Heart right ventricle (tissue), 16 donors: ENCODE measurements around the gene BFAR. TPM values are rescaled to one million over a fixed set of nuclear protein-coding genes. Genes with fewer than 3 reads are reported as not detected.
"Not testable (repeated sequence)": the region's sequence is repeated elsewhere in the genome, so short reads cannot be mapped to it uniquely, and the experiment has no call there.

Experiments used
- ATAC-seq, 8 donors: fragments of 200-7000 bp; cut with Tn5 transposase; one replicate each; pipeline ENCODE4 v1.9.1; 2020; ENCODE audit warnings: mild to moderate bottlenecking in 8 of 8, moderate library complexity in 8 of 8, moderate number of reproducible peaks in 1 of 8
- DNase-seq, 2 donors: peaks; one replicate each; pipeline ENCODE4 v3.0.0-alpha.2; 2020
- H3K27ac ChIP-seq, 10 donors: fragments of 200-600 bp; sonication (generic) in 2 of 10; one replicate each; pipeline versions ENCODE4 v1.5.0 to v1.8.0; 2020 to 2022; ENCODE audit warnings: mild to moderate bottlenecking in 3 of 10
- H3K27me3 ChIP-seq, 7 donors: fragments of 200-600 bp; one replicate each; pipeline ENCODE4 v1.8.0; 2021 to 2022; ENCODE audit warnings: mild to moderate bottlenecking in 2 of 7
- H3K36me3 ChIP-seq, 9 donors: fragments of 200-600 bp; sonication (generic) in 1 of 9; one replicate each; pipeline versions ENCODE4 v1.5.0 to v1.8.0; 2020 to 2022; ENCODE audit warnings: mild to moderate bottlenecking in 2 of 9
- H3K4me1 ChIP-seq, 9 donors: fragments of 200-600 bp; sonication (generic) in 1 of 9; one replicate each; pipeline versions ENCODE4 v1.5.0 to v1.8.0; 2020 to 2022; ENCODE audit warnings: mild to moderate bottlenecking in 4 of 9
- H3K4me3 ChIP-seq, 10 donors: fragments of 200-600 bp; sonication (generic) in 2 of 10; one replicate each; pipeline versions ENCODE4 v1.5.0 to v1.8.0; 2020 to 2022; ENCODE audit warnings: mild to moderate bottlenecking in 7 of 10, moderate library complexity in 2 of 10
- H3K9me3 ChIP-seq, 11 donors: fragments of 200-600 bp in 10 of 11; sonication (generic) in 2 of 11; one replicate each; pipeline versions ENCODE4 v1.5.0 to v1.8.0; 2013 to 2022; ENCODE audit warnings: mild to moderate bottlenecking in 2 of 11, control low read depth in 1 of 11, moderate library complexity in 1 of 11
- CTCF ChIP-seq, 9 donors: fragments of 200-600 bp; sonication (generic) in 2 of 9; IDR thresholded peaks; one replicate each; pipeline versions ENCODE4 v1.5.0 to v1.8.0; 2021 to 2022; ENCODE audit warnings: antibody characterized with exemption in 9 of 9, mild to moderate bottlenecking in 5 of 9, moderate library complexity in 1 of 9
- WGBS, 2 donors: extraction: QIAGEN DNeasy Blood & Tissue Kit; methylation state at CpG; one replicate each; pipeline ENCODE4 v1.1.7; 2013; ENCODE audit warnings: inconsistent platforms in 1 of 2; 5-methylcytosine and 5-hydroxymethylcytosine counted together
- intact Hi-C, 10 donors: fragments of 100-400 bp; cut with DNase I; formaldehyde crosslinking; loops; one replicate each; pipeline versions ENCODE4 v1.11.1 to v1.14.2; 2022
- polyA plus RNA-seq, 2 donors: library from polyadenylated mRNA; stranded (reverse); fragments of 200-250 nt; gene quantifications; one replicate each; pipeline ENCODE4 v1.2.3, GENCODE V29; 2013
- total RNA-seq, 10 donors: library from RNA; stranded (reverse); fragmentation: NEBNext Ultra II Directional in 3 of 10; extraction: Animal tissue kit (Norgen Biotek cat#: 25700) in 3 of 10; gene quantifications; one replicate each; pipeline versions ENCODE4 v1.2.1 to v1.2.4, GENCODE V29; 2021 to 2023
- donor health status: Arrhythmogenic right ventricular cardiomyopathy.
- donor health status: ischemic (EF 13 %, LVEDD 7.1; RV severe dilation, severe dysfunction).
- donor health status: healthy with polysubstance abuse.
- donor health status: DM: no; HTN: yes; CAD: no.
- donor health status: DM: no; HTN: no; CAD: no.
- donor health status: ischemic (EF 25% LVEDD 6.9; RV normal size, moderate dysfunction).
- donor health status: ischemic (EF 25% LVEDD 5.7; RV mildly dilated, moderate dysfunction).
- donor health status: healthy.
- donor health status: DM: yes; HTN: yes; CAD: no.
- donor health status: Ischemic cardiomyopathy.
- donor health status: ischemic (EF 35%, LVEDD 5.7; RV mildly dilated, moderate dysfunction).
- donor health status: nonischemic (EF 11% LVEDD 7.7; RV severe dilation, severe dysfunction).
- donor health status: DM: yes; HTN: yes; CAD: no.
- donor health status: PGD.
- donor health status: ischemic (EF 29% LVEDD 5.4; RV normal size, mild dysfunction).
- donor health status: nonischemic (EF 23%, LVEDD 6.1; RV moderate dilation, normal function).

BFAR gene
- total and polyA plus RNA-seq, 12 donors: 21.7 to 42.5 (median 34.9) TPM

GRCh38 chr16:14635395-14636165 is 2.8 kb downstream of the BFAR start:
- TF ChIP-seq CTCF (IDR thresholded peaks at IDR 0.05): no peak
- WGBS, 2 donors: 79 to 81% methylated on average over 12 of the region's 12 CpGs

GRCh38 chr16:14636179-14636950 is 3.6 kb downstream of the BFAR start:
- not testable (repeated sequence) for H3K27ac ChIP-seq, H3K27me3 ChIP-seq, DNase-seq, H3K4me3 ChIP-seq, H3K9me3 ChIP-seq, ATAC-seq
- WGBS, 2 donors: 46 to 55% methylated on average over 17 of the region's 17 CpGs
- intact Hi-C loops: loop anchor here in 1 of 10 donors (10.0 kb wide), 2 partner anchors 352 to 722 kb away; no protein-coding TSS in a partner anchor
- Histone ChIP-seq H3K4me1 (peaks cover 0 to 58% (median 39%) of the 10 kb centered on the region in 9 donors), H3K36me3 (peaks cover 0 to 37% (median 9%) of the 10 kb centered on the region in 9 donors)

More at GRCh38 chr16:14635395-14636165, 2.8 kb downstream of the BFAR start:
- H3K36me3 ChIP-seq: peaks cover 0 to 29% (median 9%) of the 10 kb centered on the region in 9 donors
- peaks cover 0 to 66% (median 39%) of the 10 kb centered on the region in 9 donors for H3K4me1 ChIP-seq
- intact Hi-C loops: loop anchor here in 1 of 10 donors (10.0 kb wide), 2 partner anchors 351 to 721 kb away; no protein-coding TSS in a partner anchor
- H3K27me3 ChIP-seq: no peaks in the 10 kb centered on the region
- DNase-seq (no peak), ATAC-seq (no peak)
- no peak overlapping the region for H3K27ac ChIP-seq
- no peak overlapping the region for H3K4me3 ChIP-seq
- H3K9me3 ChIP-seq: no peaks in the 10 kb centered on the region

- H3K4me3 ChIP-seq, H3K27me3 ChIP-seq, DNase-seq, H3K9me3 ChIP-seq, H3K27ac ChIP-seq, ATAC-seq: not testable (repeated sequence)
- intact Hi-C loops: loop anchor here in 1 of 10 donors (10.0 kb wide), 2 partner anchors 352 to 722 kb away; no protein-coding TSS in a partner anchor
- WGBS, 2 donors: 57 to 58% methylated on average over 1 of the region's 1 CpG
- Histone ChIP-seq H3K36me3 (peaks cover 0 to 40% (median 9%) of the 10 kb centered on the region in 9 donors), H3K4me1 (peaks cover 0 to 53% (median 37%) of the 10 kb centered on the region in 9 donors)
Measured at GRCh38 chr16:14636951-14637240, 4.1 kb downstream of the BFAR start.

GRCh38 chr16:14640538-14640937 is 7.8 kb downstream of the BFAR start:
- ATAC-seq: peak in 1 of 8 donors; percentile 25
- no peaks in the 10 kb centered on the region for H3K9me3 ChIP-seq
- peaks cover 0 to 32% (median 12%) of the 10 kb centered on the region in 9 donors for H3K4me1 ChIP-seq
- no peaks in the 10 kb centered on the region for H3K27me3 ChIP-seq
- peaks cover 0 to 64% (median 14%) of the 10 kb centered on the region in 9 donors for H3K36me3 ChIP-seq
- no peak overlapping the region for H3K4me3 ChIP-seq
- no peak for DNase-seq
- intact Hi-C loops: no loop called here
- TF ChIP-seq CTCF (IDR thresholded peaks at IDR 0.05): no peak
- WGBS, 2 donors: 91 to 92% methylated on average over 10 of the region's 10 CpGs
- no peak overlapping the region for H3K27ac ChIP-seq

GRCh38 chr16:14641206-14641605 is 8.5 kb downstream of the BFAR start:
- no peaks in the 10 kb centered on the region for H3K27me3 ChIP-seq
- peaks cover 0 to 26% (median 7%) of the 10 kb centered on the region in 9 donors for H3K4me1 ChIP-seq
- no peak for TF ChIP-seq CTCF (IDR thresholded peaks at IDR 0.05)
- no peak overlapping the region for H3K4me3 ChIP-seq
- intact Hi-C loops: no loop called here
- WGBS, 2 donors: 96% methylated on average over 8 of the region's 8 CpGs
- no peak for DNase-seq
- ATAC-seq: no peak
- H3K27ac ChIP-seq: no peak overlapping the region
- H3K9me3 ChIP-seq: no peaks in the 10 kb centered on the region
- peaks cover 0 to 70% (median 21%) of the 10 kb centered on the region in 9 donors for H3K36me3 ChIP-seq
